Rectal smooth muscle tissue (tissue), 1 donor: Measurements from ENCODE around the gene CEMIP2.
"Not testable (repeated sequence)": the region's sequence is repeated elsewhere in the genome, so short reads cannot be mapped to it uniquely, and the experiment has no call there.

Experiments
- H3K27ac ChIP-seq: one replicate; pipeline ENCODE4 v1.7.0; 2013; ENCODE audit warnings: low read depth, low read length, inconsistent platforms
- H3K27me3 ChIP-seq: one replicate; pipeline ENCODE4 v1.7.0; 2013; ENCODE audit warnings: low read length; ENCODE audit not compliant: control insufficient read depth, insufficient read depth
- H3K36me3 ChIP-seq: one replicate; pipeline ENCODE4 v1.7.0; 2013; ENCODE audit warnings: low read length; ENCODE audit not compliant: control insufficient read depth, insufficient read depth
- H3K4me1 ChIP-seq: one replicate; pipeline ENCODE4 v1.7.0; 2013; ENCODE audit warnings: low read length; ENCODE audit not compliant: control insufficient read depth, insufficient read depth
- H3K4me3 ChIP-seq: one replicate; pipeline ENCODE4 v1.7.0; 2013; ENCODE audit warnings: low read length
- H3K9ac ChIP-seq: one replicate; pipeline ENCODE4 v1.7.0; 2013; ENCODE audit warnings: low read length

CEMIP2 gene

DNA sequence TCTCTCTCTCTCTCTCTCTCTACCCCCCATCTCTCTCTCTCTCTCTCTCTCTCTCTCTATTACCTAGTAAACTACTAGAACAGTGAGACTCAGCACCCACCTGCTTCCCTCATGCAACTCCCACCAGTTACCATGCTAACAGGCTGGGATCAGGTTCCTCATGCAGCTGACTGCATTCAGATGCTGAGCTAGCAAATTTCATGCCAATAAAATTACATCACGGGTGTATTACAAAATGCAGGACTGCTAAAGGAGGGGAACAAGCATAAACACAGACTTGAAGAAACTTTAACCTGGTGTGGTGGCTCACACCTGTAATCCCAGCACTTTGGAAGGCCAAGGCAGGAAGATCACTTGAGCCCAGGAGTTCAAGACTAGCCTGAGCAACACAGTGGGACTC lies 76.0 kb downstream of the CEMIP2 start:
- Histone ChIP-seq H3K36me3 (peaks cover 3% of the 10 kb centered on the region), H3K27ac (no peak overlapping the region), H3K4me1 (no peaks in the 10 kb centered on the region)

DNA sequence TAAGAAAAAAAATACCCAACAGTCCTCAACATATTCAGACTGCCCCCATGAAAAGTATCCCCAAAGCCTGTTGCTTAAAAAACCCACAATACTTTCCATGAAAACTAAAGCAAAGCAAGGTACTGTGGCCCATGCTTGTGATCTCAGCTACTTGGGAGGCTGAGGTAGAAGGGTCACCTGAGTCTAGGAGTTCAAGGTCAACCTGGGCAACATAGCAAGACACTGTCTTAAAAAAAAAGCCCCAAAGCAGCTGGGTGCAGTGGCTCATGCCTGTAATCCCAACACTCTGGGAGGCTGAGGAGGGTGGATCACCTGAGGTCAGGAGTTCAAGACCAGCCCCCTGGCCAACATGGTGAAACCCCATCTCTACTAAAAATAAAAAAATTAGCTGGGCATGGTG lies 76.7 kb downstream of the CEMIP2 start:
- not testable (repeated sequence) for H3K27me3 ChIP-seq, H3K9ac ChIP-seq, H3K4me3 ChIP-seq, H3K36me3 ChIP-seq, H3K27ac ChIP-seq, H3K4me1 ChIP-seq

More for the DNA sequence above, 76.0 kb downstream of the CEMIP2 start:
- Histone ChIP-seq H3K27me3 (no peaks in the 10 kb centered on the region), H3K4me3 (no peak overlapping the region), H3K9ac (no peak overlapping the region)

DNA sequence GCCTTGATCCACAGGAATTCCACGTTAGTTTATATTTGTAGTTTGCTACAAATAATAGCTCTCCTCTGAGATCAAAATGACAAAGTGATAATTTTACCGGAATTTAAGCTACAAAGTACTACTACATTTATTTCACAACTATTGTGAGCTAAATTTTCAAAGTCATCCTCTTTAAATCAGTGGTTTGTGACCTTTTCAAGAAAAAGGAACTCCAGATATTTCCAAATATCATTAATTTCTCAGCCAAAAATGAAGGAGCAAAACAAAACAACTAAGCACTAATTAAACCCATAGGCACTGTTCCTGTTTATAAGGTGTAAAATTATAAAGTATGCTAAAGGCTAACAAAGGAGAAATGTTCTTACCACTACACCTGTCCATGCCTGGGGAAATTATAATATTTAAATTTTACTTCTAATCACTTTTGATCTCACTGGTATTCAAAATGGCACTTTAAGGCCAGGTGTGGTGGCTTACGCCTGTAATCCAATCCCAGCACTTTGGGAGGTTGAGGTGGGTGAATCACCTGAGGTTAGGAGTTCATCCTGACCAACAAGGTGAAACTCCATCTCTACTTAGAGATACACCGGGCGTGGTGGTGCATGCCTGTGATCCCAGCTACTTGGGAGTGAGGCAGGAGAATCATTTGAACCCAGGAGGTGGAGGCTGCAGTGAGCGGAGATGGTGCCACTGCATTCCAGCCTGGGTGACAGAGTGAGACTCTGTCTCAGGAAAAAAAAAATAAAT lies 77.5 kb downstream of the CEMIP2 start:
- H3K27me3 ChIP-seq: no peaks in the 10 kb centered on the region
- H3K27ac ChIP-seq: no peak overlapping the region
- peaks cover 5% of the 10 kb centered on the region for H3K36me3 ChIP-seq
- no peaks in the 10 kb centered on the region for H3K4me1 ChIP-seq
- no peak overlapping the region for H3K4me3 ChIP-seq
- H3K9ac ChIP-seq: no peak overlapping the region

DNA sequence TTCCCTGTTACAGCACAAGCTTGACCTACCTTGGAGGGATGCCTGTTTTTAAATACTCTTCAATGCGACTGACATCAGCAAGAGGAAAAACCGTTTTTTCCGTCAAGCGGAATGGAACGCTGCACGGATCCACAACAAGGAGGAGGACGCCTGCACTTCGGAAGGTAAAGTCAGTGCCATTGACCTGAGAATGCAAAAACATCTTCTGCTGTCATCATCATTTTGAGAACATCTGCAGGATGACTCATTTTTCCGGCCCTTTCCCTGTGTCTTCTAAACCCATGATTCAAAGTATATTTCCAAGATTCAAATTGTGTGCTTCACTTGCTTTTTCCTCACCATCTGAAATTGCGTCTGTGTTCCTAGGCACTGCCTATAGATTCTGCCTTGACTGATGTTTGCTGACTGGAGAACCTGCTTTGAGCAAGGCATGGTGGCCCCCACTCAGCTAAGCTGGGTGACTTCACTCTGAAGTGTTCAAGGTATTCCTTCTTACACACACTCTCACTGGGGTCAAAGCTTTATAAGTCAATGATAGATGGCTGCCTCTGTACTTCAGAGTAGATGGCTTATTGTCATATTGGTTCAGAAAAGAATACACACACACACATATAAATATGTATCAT lies 78.1 kb downstream of the CEMIP2 start:
- no peak overlapping the region for H3K4me3 ChIP-seq
- H3K4me1 ChIP-seq: no peaks in the 10 kb centered on the region
- peaks cover 6% of the 10 kb centered on the region for H3K36me3 ChIP-seq
- H3K27ac ChIP-seq: no peak overlapping the region
- no peak overlapping the region for H3K9ac ChIP-seq
- H3K27me3 ChIP-seq: no peaks in the 10 kb centered on the region

GRCh38 chr9:71687676-71688075 lies 80.6 kb downstream of the CEMIP2 start:
- Histone ChIP-seq H3K27ac (no peak overlapping the region), H3K36me3 (peaks cover 10% of the 10 kb centered on the region), H3K4me1 (no peaks in the 10 kb centered on the region)

GRCh38 chr9:71685988-71686387 lies 82.3 kb downstream of the CEMIP2 start:
- Histone ChIP-seq H3K9ac (no peak overlapping the region), H3K27ac (no peak overlapping the region), H3K36me3 (peaks cover 10% of the 10 kb centered on the region)

More at GRCh38 chr9:71687676-71688075, 80.6 kb downstream of the CEMIP2 start:
- no peak overlapping the region for H3K9ac ChIP-seq
- H3K4me3 ChIP-seq: no peak overlapping the region
- no peaks in the 10 kb centered on the region for H3K27me3 ChIP-seq

GRCh38 chr9:71685394-71685793 lies 82.9 kb downstream of the CEMIP2 start:
- Histone ChIP-seq H3K27ac (no peak overlapping the region), H3K27me3 (no peaks in the 10 kb centered on the region), H3K36me3 (peaks cover 10% of the 10 kb centered on the region), H3K4me3 (no peak overlapping the region), H3K4me1 (peaks cover 14% of the 10 kb centered on the region), H3K9ac (no peak overlapping the region)

More at GRCh38 chr9:71685988-71686387, 82.3 kb downstream of the CEMIP2 start:
- no peaks in the 10 kb centered on the region for H3K27me3 ChIP-seq
- peaks cover 8% of the 10 kb centered on the region for H3K4me1 ChIP-seq
- no peak overlapping the region for H3K4me3 ChIP-seq

DNA sequence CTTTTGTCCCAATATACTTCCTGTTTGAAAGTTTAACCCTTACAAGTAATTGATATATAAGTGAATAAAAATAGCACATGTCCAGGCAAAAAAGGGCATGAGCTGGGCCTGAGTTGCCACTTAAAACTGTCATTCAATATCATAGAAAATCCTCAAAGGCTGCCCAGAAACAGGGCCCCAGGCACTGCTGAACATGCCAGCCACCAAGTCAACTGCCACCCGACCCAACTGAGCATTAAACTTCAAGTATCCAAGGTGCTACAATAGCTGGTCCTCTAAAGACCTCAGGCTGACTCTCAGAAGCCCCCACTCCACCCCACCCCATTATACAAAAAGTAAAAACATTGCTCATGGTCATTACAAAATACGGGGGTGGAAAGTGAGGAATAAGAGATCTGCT lies 83.7 kb downstream of the CEMIP2 start:
- H3K27ac ChIP-seq: no peak overlapping the region
- no peaks in the 10 kb centered on the region for H3K27me3 ChIP-seq

DNA sequence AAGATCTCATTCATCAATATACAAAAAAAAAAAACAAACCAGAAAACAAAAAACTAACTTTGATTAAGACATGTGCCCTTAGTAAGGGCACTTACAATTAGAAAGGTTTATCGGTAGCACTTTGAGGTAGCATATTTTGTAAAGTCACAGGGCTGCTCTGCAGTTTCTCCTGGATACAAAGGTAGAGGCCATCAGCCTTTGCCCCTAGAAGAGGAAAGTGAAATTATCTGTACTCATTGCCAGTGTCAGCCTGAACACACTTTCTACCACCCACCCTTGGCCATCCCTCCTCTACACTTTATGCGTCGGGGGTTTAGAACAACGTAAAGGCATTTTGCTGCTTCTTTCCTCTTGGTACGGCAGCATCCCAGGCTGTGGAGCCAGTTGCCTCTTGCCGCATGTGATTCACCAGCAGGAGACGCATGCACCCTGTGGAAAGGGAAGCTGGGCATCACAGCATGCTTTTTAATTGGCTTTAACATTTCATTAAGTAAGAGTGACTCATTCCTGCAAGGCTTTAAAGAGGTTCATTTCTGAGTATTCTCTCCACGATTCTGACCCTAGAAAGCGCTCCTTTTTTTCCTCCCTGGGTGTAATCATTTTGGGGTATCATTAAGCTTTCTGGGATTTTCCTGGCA lies 84.6 kb downstream of the CEMIP2 start:
- Histone ChIP-seq H3K4me3 (no peak overlapping the region), H3K4me1 (peaks cover 17% of the 10 kb centered on the region), H3K9ac (no peak overlapping the region), H3K27me3 (no peaks in the 10 kb centered on the region), H3K27ac (no peak overlapping the region), H3K36me3 (peaks cover 7% of the 10 kb centered on the region)

More for the DNA sequence above, 83.7 kb downstream of the CEMIP2 start:
- Histone ChIP-seq H3K4me3 (no peak overlapping the region), H3K4me1 (peaks cover 17% of the 10 kb centered on the region), H3K36me3 (peaks cover 7% of the 10 kb centered on the region), H3K9ac (no peak overlapping the region)

DNA sequence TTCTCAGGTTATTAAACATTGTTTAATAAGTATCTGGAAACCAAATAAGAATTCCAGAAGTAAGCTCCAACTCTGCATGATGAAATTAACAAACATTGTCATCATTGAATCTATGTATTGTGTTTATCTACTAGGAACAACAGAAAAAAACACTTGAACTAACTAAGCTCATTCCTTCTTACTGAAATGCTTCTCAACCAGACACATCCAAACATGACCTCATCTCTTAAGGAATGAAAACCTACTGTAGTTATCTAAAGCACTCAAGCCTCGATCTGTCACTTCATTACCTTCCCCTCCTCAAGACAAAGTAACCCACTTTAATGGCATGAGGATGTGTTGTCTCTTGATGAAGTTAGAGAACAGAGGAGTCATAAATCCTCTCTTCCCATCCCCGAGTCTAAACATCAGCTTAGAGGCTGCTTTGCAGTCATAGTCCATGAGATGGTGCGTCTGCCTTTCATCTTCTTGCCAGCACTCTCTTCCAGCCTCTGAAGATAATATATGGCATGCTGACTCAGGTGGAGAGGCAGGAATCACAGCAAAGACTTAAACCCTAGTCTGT lies 86.5 kb downstream of the CEMIP2 start:
- H3K27ac ChIP-seq: peak overlapping the region; percentile 2
- H3K4me3 ChIP-seq: no peak overlapping the region
- H3K9ac ChIP-seq: no peak overlapping the region
- peaks cover 7% of the 10 kb centered on the region for H3K36me3 ChIP-seq
- H3K4me1 ChIP-seq: peaks cover 17% of the 10 kb centered on the region
- no peaks in the 10 kb centered on the region for H3K27me3 ChIP-seq

DNA sequence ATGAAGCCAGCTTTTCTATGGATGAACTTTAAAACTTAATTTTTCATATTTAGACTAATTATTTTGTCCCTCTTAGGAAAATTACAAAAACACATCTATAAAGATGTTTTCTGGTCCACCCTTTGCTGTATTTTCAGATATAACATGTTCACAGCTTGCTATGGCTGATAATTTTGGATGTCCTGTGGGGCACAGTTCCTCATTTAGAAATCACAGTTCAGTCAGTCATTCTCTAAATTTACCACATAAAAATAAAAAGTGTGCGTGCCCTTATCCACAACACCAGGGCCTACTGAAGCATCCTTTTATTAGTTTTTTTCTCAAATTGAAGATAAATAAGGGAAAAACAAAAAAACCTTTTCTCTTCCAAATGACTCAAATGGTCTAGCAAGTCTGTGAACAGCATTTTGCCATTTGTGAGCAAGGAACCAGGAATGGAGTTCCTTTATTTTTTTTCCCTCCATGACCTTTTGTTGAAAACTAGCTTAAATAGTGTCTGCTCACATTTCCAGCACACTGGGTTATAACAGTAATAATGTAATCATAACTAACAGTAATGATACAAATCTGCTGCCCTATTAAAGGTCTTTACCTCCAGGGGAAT lies 87.1 kb downstream of the CEMIP2 start:
- no peaks in the 10 kb centered on the region for H3K27me3 ChIP-seq
- H3K27ac ChIP-seq: no peak overlapping the region
- H3K9ac ChIP-seq: no peak overlapping the region
- H3K36me3 ChIP-seq: peaks cover 7% of the 10 kb centered on the region
- H3K4me3 ChIP-seq: no peak overlapping the region
- H3K4me1 ChIP-seq: peaks cover 17% of the 10 kb centered on the region
